K562 (cell line): Measurements from ENCODE around the gene FEV. TPM values are rescaled to one million over a fixed set of nuclear protein-coding genes. Genes with fewer than 3 reads are reported as not detected.

ENCODE experiments used
- CHD7 ChIP-seq: fragments of 200-600 bp; sonication (generic); IDR thresholded peaks from one replicate; pipeline ENCODE4 v1.6.1; 2012; ENCODE audit warnings: mild to moderate bottlenecking, low read depth, low read length, inconsistent platforms
- COPS2 ChIP-seq: fragments of 450-650 bp; conservative IDR thresholded peaks from 2 replicates; pipeline ENCODE4 v1.6.1; 2016; ENCODE audit warnings: mild to moderate bottlenecking, moderate library complexity
- FOSL1 ChIP-seq: fragments of 200-800 bp; sonication (Bioruptor generic); conservative IDR thresholded peaks from 2 replicates; pipeline ENCODE4 v1.6.1; 2016; ENCODE audit warnings: missing genetic modification characterization, missing compliant biosample characterization
- JUND ChIP-seq, 2 experiments: IDR thresholded peaks; 2 replicates in 1 of 2; 3 replicates in 1 of 2; pipeline ENCODE4 v1.6.1; 2011; ENCODE audit warnings: borderline replicate concordance in 2 of 2, low read depth in 2 of 2, low read length in 2 of 2, improper control_type of control experiment in 1 of 2, missing biosample characterization in 1 of 2, missing genetic modification characterization in 1 of 2, missing genetic modification reagents in 1 of 2
- NRF1 ChIP-seq, 2 experiments: fragments of 450-650 bp; IDR thresholded peaks in 1 of 2; conservative IDR thresholded peaks in 1 of 2; 2 replicates each; pipeline ENCODE4 v1.6.1; 2014; ENCODE audit warnings: mild to moderate bottlenecking in 2 of 2
- USF1 ChIP-seq: sonication (generic); formaldehyde crosslinking; IDR thresholded peaks from 2 replicates; pipeline ENCODE4 v1.9.0; 2022; ENCODE audit warnings: mild to moderate bottlenecking, missing genetic modification reagents
- ZNF592 ChIP-seq: fragments of 450-650 bp; IDR thresholded peaks from 2 replicates; pipeline ENCODE4 v1.6.1; 2017; ENCODE audit warnings: antibody characterized with exemption, mild to moderate bottlenecking
- polyA plus RNA-seq, 8 experiments: library from polyadenylated mRNA; depleted of rRNA in 4 of 8; stranded (reverse) in 5 of 8; unstranded in 3 of 8; fragments of >200 nt; fragmentation: Nextera tagmentation in 2 of 8; fragmentation: Illumina TruSeq in 1 of 8; extraction: Ambion mirVana in 2 of 8; extraction: Trizol in 1 of 8; gene quantifications; 2 replicates each; pipeline versions ENCODE4 v1.2.1 to v1.2.3, GENCODE V29; 2011 to 2014; ENCODE audit warnings: inconsistent platforms in 1 of 8, missing spikeins in 1 of 8
- total RNA-seq, 7 experiments: library from RNA; depleted of rRNA in 6 of 7; stranded (reverse); fragments of >200 nt in 6 of 7; fragmentation: Illumina TruSeq in 2 of 7; extraction: Trizol in 2 of 7; gene quantifications; 2 replicates each; pipeline versions ENCODE4 v1.2.1 to v1.2.3, GENCODE V29; 2011 to 2021; ENCODE audit warnings: low replicate concordance in 1 of 7

Gene FEV
- total and polyA plus RNA-seq, 9 of the 15 experiments (the other 6 are each of a cell fraction or from before 2014, with no cell fraction given) = 0.08 to 1.6 (median 0.62) TPM; not detected in 1

GRCh38 chr2:218964041-218964771, 20.8 kb downstream of the FEV start (continued):
- TF ChIP-seq ZNF592 = no peak
- TF ChIP-seq NRF1 (conservative IDR thresholded peaks at IDR 0.05 in 1 of 2, IDR thresholded peaks at IDR 0.05 in 1 of 2) = peak in 1 of 2 experiments; percentile 52; a peak in 2 of 4 replicates
- peak; percentile 43; the same call in 1 of the 2 replicates for TF ChIP-seq USF1 (CRISPR knock-in tag)
- TF ChIP-seq FOSL1 (tag) = peak; percentile 79
- no peak for TF ChIP-seq COPS2
- no peak for TF ChIP-seq CHD7
- TF ChIP-seq JUND (IDR thresholded peaks at IDR 0.05; ENCODE audit: borderline replicate concordance, low read depth, low read length) = peak; percentile 40; the same call in 1 of the 2 replicates
- TF ChIP-seq JUND (tag; IDR thresholded peaks at IDR 0.05; ENCODE audit: borderline replicate concordance, low read depth, low read length) = peak; percentile 75; the same call in 2 of the 3 replicates
